Progenitor cell of endocrine pancreas (in vitro differentiated cells): Measurements from ENCODE around the gene AGBL1. TPM values are rescaled to one million over a fixed set of nuclear protein-coding genes. Genes with fewer than 3 reads are reported as not detected.

Experiments
- DNase-seq: peaks from one replicate; pipeline ENCODE4 v3.0.0; 2021; ENCODE audit warnings: low spot score; ENCODE audit not compliant: unreplicated experiment
- H3K27ac Mint-ChIP-seq: 2 replicates; pipeline ENCODE4 v1.8.0; 2021; ENCODE audit warnings: mild to moderate bottlenecking, moderate library complexity, mixed read lengths
- H3K27me3 Mint-ChIP-seq: 2 replicates; pipeline ENCODE4 v1.8.0; 2021; ENCODE audit warnings: mixed read lengths
- H3K36me3 Mint-ChIP-seq: 2 replicates; pipeline ENCODE4 v1.8.0; 2022; ENCODE audit warnings: mixed read lengths; ENCODE audit not compliant: insufficient read depth
- H3K4me1 Mint-ChIP-seq: 2 replicates; pipeline ENCODE4 v1.8.0; 2021; ENCODE audit warnings: low read depth, mixed read lengths
- H3K4me3 Mint-ChIP-seq: 2 replicates; pipeline ENCODE4 v1.8.0; 2021; ENCODE audit warnings: low read depth, mild to moderate bottlenecking, moderate library complexity, mixed read lengths
- H3K9me3 Mint-ChIP-seq: 2 replicates; pipeline ENCODE4 v1.8.0; 2021; ENCODE audit warnings: low read depth, mixed read lengths
- CTCF ChIP-seq: fragments of 200-600 bp; sonication (generic); IDR thresholded peaks from one replicate; pipeline ENCODE4 v1.5.0; 2021; ENCODE audit warnings: antibody characterized with exemption, mild to moderate bottlenecking; ENCODE audit not compliant: unreplicated experiment
- total RNA-seq: library from RNA; stranded (reverse); gene quantifications from 2 replicates; pipeline ENCODE4 v1.2.1, GENCODE V29; 2021

AGBL1 gene
- total RNA-seq, 1 donor from 2014 or later: not detected

GRCh38 chr15:86829245-86829644, 749.6 kb downstream of the AGBL1 start:
- Mint-ChIP-seq H3K4me3 (no peak overlapping the region), H3K27me3 (no peaks in the 10 kb centered on the region), H3K9me3 (peaks cover 3% of the 10 kb centered on the region), H3K36me3 (no peaks in the 10 kb centered on the region), H3K27ac (no peak overlapping the region), H3K4me1 (no peaks in the 10 kb centered on the region)
- DNase-seq: no peak
- TF ChIP-seq CTCF: no peak

GRCh38 chr15:86830304-86830703, 750.6 kb downstream of the AGBL1 start:
- Mint-ChIP-seq H3K9me3 (no peaks in the 10 kb centered on the region), H3K4me3 (no peak overlapping the region), H3K27me3 (no peaks in the 10 kb centered on the region), H3K4me1 (no peaks in the 10 kb centered on the region), H3K27ac (no peak overlapping the region), H3K36me3 (no peaks in the 10 kb centered on the region)
- DNase-seq: no peak
- no peak for TF ChIP-seq CTCF

- TF ChIP-seq CTCF: no peak
- Mint-ChIP-seq H3K4me3 (no peak overlapping the region), H3K27me3 (no peaks in the 10 kb centered on the region), H3K4me1 (no peaks in the 10 kb centered on the region), H3K36me3 (no peaks in the 10 kb centered on the region), H3K27ac (no peak overlapping the region), H3K9me3 (no peaks in the 10 kb centered on the region)
- DNase-seq: no peak
Observed at GRCh38 chr15:86833595-86833994, 753.9 kb downstream of the AGBL1 start.

- Mint-ChIP-seq H3K36me3 (no peaks in the 10 kb centered on the region), H3K9me3 (no peaks in the 10 kb centered on the region), H3K27ac (no peak overlapping the region), H3K4me3 (no peak overlapping the region), H3K4me1 (no peaks in the 10 kb centered on the region), H3K27me3 (no peaks in the 10 kb centered on the region)
- TF ChIP-seq CTCF: no peak
- DNase-seq: no peak
Observed at GRCh38 chr15:86834115-86834863, 754.6 kb downstream of the AGBL1 start.

GRCh38 chr15:86837294-86838061, 757.8 kb downstream of the AGBL1 start:
- no peaks in the 10 kb centered on the region for H3K9me3 Mint-ChIP-seq
- TF ChIP-seq CTCF: no peak
- no peaks in the 10 kb centered on the region for H3K36me3 Mint-ChIP-seq
- H3K4me1 Mint-ChIP-seq: no peaks in the 10 kb centered on the region
- no peak overlapping the region for H3K4me3 Mint-ChIP-seq
- no peak overlapping the region for H3K27ac Mint-ChIP-seq
- no peaks in the 10 kb centered on the region for H3K27me3 Mint-ChIP-seq
- DNase-seq: no peak
